Mesendoderm (in vitro differentiated cells): ENCODE results near the gene BTLA.
A peak's percentile ranks its signal among the peaks of the same experiment; 100 is the strongest.

Experiments
- DNase-seq: peaks from one replicate; pipeline ENCODE4 v3.0.0; 2013
- H2AK5ac ChIP-seq: 2 replicates; pipeline ENCODE4 v1.6.1; 2013; ENCODE audit warnings: low read length, inconsistent platforms
- H2BK120ac ChIP-seq: 2 replicates; pipeline ENCODE4 v1.6.1; 2013; ENCODE audit warnings: low read depth, mild to moderate bottlenecking, low read length, moderate library complexity, mixed read lengths
- H2BK15ac ChIP-seq: replicated peaks from 2 replicates; pipeline ENCODE4 v1.6.1; 2013; ENCODE audit warnings: low read depth, mild to moderate bottlenecking, moderate library complexity
- H2BK5ac ChIP-seq: 2 replicates; pipeline ENCODE4 v1.6.1; 2013; ENCODE audit warnings: low read length, inconsistent platforms
- H3K18ac ChIP-seq: 2 replicates; pipeline ENCODE4 v1.6.1; 2013; ENCODE audit warnings: mild to moderate bottlenecking, low read length, mixed read lengths
- H3K23ac ChIP-seq: one replicate; pipeline ENCODE4 v1.6.1; 2013; ENCODE audit warnings: low read length
- H3K27ac ChIP-seq: 2 replicates; pipeline ENCODE4 v1.5.1; 2013; ENCODE audit warnings: low read depth, mild to moderate bottlenecking, inconsistent platforms, low read length, moderate library complexity
- H3K27me3 ChIP-seq: 2 replicates; pipeline ENCODE4 v1.6.1; 2013; ENCODE audit warnings: low read length, control low read depth, mild to moderate bottlenecking, inconsistent platforms; ENCODE audit not compliant: insufficient read depth, poor library complexity
- H3K36me3 ChIP-seq: 2 replicates; pipeline ENCODE4 v1.6.1; 2013; ENCODE audit warnings: low read length, inconsistent platforms; ENCODE audit not compliant: control insufficient read depth, insufficient read depth
- H3K4ac ChIP-seq: one replicate; pipeline ENCODE4 v1.6.1; 2013; ENCODE audit warnings: low read depth, mild to moderate bottlenecking, low read length, moderate library complexity
- H3K4me1 ChIP-seq: 2 replicates; pipeline ENCODE4 v1.6.1; 2013; ENCODE audit warnings: low read depth, low read length, inconsistent platforms; ENCODE audit not compliant: control insufficient read depth
- H3K4me2 ChIP-seq: 2 replicates; pipeline ENCODE4 v1.6.1; 2013; ENCODE audit warnings: low read length
- H3K4me3 ChIP-seq: 2 replicates; pipeline ENCODE4 v1.5.1; 2013; ENCODE audit warnings: mild to moderate bottlenecking, low read length
- H3K56ac ChIP-seq: one replicate; pipeline ENCODE4 v1.6.1; 2013; ENCODE audit warnings: low read length
- H3K79me1 ChIP-seq: 2 replicates; pipeline ENCODE4 v1.6.1; 2013; ENCODE audit warnings: low read length, inconsistent platforms
- H3K79me2 ChIP-seq: 2 replicates; pipeline ENCODE4 v1.6.1; 2013; ENCODE audit warnings: mild to moderate bottlenecking, low read length; ENCODE audit not compliant: control insufficient read depth, insufficient read depth
- H3K9ac ChIP-seq: 2 replicates; pipeline ENCODE4 v1.6.1; 2013; ENCODE audit warnings: low read length, inconsistent platforms
- H4K5ac ChIP-seq: one replicate; pipeline ENCODE4 v1.6.1; 2013; ENCODE audit warnings: low read length
- H4K8ac ChIP-seq: one replicate; pipeline ENCODE4 v1.6.1; 2013; ENCODE audit warnings: low read depth, mild to moderate bottlenecking, control low read depth, low read length, moderate library complexity
- WGBS: extraction: QIAGEN DNeasy Blood & Tissue Kit; methylation state at CpG from one replicate; pipeline ENCODE4 v1.1.7; 2013; ENCODE audit warnings: low lambda C conversion rate, missing lambda C conversion rate; ENCODE audit not compliant: insufficient coverage; ENCODE audit errors: extremely low coverage; 5-methylcytosine and 5-hydroxymethylcytosine counted together

BTLA gene

DNA sequence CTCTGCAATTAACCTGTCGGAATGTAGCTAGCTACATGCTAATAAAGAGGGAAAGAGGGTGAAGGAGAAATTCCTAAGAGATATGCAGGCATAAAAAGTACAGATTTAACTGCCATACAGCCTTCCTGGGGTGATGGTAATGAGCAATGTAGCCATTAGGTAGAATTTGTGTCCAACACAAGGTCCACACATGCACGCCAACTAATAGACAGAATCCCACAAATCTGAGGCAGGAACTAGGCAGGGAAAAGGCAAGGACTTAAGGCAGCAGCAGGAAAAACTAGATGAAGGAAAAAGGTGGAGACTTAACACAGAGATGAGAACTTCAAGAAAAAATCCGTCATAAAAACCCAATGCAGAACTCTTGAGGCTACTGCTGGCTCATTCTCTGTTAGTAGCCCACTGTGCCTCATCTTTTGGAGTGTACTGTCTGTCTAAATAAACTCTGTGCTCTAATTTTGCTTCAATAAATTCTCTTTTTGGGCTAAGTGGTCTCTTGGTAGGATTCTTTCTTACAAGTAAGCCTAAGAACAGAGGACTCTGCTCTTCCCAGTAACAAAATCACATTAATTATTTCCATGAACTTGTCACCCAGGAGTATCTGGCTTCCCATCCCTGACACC, 81.5 kb downstream of the BTLA start:
- Histone ChIP-seq H3K4me1 (peaks cover 5% of the 10 kb centered on the region), H2BK15ac (no peak overlapping the region), H3K4ac (peak overlapping the region; percentile 48), H3K23ac (no peak overlapping the region), H3K9ac (peak overlapping the region; percentile 34), H3K27ac (peak overlapping the region; percentile 77), H3K18ac (peak overlapping the region; percentile 76), H3K4me3 (no peak overlapping the region), H3K36me3 (no peaks in the 10 kb centered on the region), H2BK5ac (no peak overlapping the region), H2AK5ac (peak overlapping the region; percentile 15), H3K79me2 (no peaks in the 10 kb centered on the region), H2BK120ac (peak overlapping the region; percentile 97), H4K8ac (peak overlapping the region; percentile 93), H3K27me3 (no peaks in the 10 kb centered on the region), H3K4me2 (no peak overlapping the region), H4K5ac (peak overlapping the region; percentile 33), H3K56ac (peak overlapping the region; percentile 68), H3K79me1 (no peaks in the 10 kb centered on the region)
- DNase-seq = no peak
- no CpG with 5 or more reads among the region's 3 CpGs for WGBS

DNA sequence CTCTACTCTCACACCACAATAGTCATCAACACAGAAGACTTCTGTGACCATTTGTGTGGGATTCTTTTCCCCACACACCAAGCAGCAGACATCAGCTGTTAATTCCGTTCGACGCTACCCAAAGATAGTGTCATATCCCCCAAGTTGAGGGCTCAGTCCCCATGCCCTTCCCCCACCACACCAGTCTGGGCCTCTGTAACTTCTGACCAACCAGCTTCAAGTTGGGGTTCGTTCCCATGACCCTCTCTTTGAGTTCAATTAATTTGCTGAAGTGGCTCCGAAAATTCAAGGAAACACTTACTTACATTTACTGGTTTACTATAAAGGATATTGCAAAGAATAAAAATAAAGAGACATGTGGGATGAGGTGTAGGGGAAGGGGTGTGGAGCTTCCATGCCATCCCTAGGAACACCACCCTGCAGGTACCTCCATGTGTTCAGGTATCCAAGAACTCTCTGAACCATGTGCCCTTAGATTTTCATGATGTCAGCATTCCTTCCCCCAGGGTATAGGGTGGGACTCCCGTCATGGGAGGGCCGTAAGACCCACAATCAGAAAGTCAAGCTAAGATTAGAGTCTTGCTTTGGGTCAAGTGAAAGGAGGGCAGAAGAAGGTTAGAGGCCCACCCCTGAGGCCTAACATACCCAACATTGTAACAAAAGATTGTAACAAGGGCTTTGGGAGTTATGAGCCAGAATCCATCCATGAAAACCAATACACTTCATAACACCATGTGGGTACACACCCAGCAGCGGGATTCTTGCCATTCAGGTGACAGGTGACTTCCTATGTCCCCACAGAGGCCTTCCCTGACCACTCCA, 82.7 kb downstream of the BTLA start:
- Histone ChIP-seq H3K79me1 (no peaks in the 10 kb centered on the region), H2BK15ac (no peak overlapping the region), H2BK120ac (no peak overlapping the region), H3K79me2 (no peaks in the 10 kb centered on the region), H3K9ac (no peak overlapping the region), H4K8ac (no peak overlapping the region), H3K4me2 (no peak overlapping the region), H3K56ac (no peak overlapping the region), H3K23ac (no peak overlapping the region), H3K27ac (no peak overlapping the region), H3K4me3 (no peak overlapping the region), H3K27me3 (no peaks in the 10 kb centered on the region), H2BK5ac (no peak overlapping the region), H3K4me1 (peaks cover 5% of the 10 kb centered on the region), H3K36me3 (no peaks in the 10 kb centered on the region), H3K18ac (no peak overlapping the region), H2AK5ac (no peak overlapping the region), H4K5ac (no peak overlapping the region), H3K4ac (peak overlapping the region; percentile 79)
- DNase-seq = no peak
- WGBS = no CpG with 5 or more reads among the region's 8 CpGs

DNA sequence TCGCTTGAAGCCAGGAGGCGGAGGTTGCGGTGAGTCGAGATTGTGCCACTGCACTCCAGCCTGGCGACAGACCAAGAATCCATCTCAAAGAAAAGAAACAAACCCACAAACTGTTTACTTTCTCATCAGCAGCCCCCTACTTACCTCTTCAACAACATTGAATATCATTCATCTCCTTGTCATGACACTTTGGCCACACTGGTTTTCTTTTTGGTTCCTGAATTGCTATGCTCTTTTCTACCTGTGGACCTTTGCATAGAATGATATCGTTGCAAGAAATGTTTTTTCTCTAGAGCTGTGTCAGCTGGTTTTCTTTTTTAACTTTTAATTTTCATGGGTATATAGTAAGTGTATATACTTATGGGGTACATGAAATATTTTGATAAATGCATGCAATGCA, 83.9 kb downstream of the BTLA start:
- Histone ChIP-seq H4K8ac (no peak overlapping the region), H3K4me1 (peaks cover 5% of the 10 kb centered on the region), H3K79me1 (no peaks in the 10 kb centered on the region), H3K4me2 (no peak overlapping the region), H3K27me3 (no peaks in the 10 kb centered on the region), H3K4me3 (no peak overlapping the region), H2BK120ac (no peak overlapping the region), H2BK5ac (no peak overlapping the region), H3K4ac (no peak overlapping the region), H3K36me3 (no peaks in the 10 kb centered on the region), H3K79me2 (no peaks in the 10 kb centered on the region), H3K27ac (no peak overlapping the region), H3K56ac (no peak overlapping the region), H2BK15ac (no peak overlapping the region), H2AK5ac (no peak overlapping the region), H3K9ac (no peak overlapping the region), H3K23ac (no peak overlapping the region), H4K5ac (no peak overlapping the region), H3K18ac (no peak overlapping the region)
- DNase-seq = no peak
- WGBS = no CpG with 5 or more reads among the region's 6 CpGs
